Osteocyte (in vitro differentiated cells): Measurements from ENCODE around the gene SLC17A4. TPM values are rescaled to one million over a fixed set of nuclear protein-coding genes. Genes with fewer than 3 reads are reported as not detected.

ENCODE experiments used
- DNase-seq: peaks from one replicate; pipeline ENCODE4 v3.0.0; 2021; ENCODE audit warnings: mixed read lengths; ENCODE audit not compliant: unreplicated experiment; ENCODE audit errors: extremely low spot score
- H3K27ac Mint-ChIP-seq: one replicate; pipeline ENCODE4 v1.8.0; 2021; ENCODE audit warnings: mild to moderate bottlenecking, mixed read lengths; ENCODE audit not compliant: unreplicated experiment
- H3K27me3 Mint-ChIP-seq: one replicate; pipeline ENCODE4 v1.8.0; 2021; ENCODE audit warnings: mixed read lengths; ENCODE audit not compliant: unreplicated experiment
- H3K36me3 Mint-ChIP-seq: one replicate; pipeline ENCODE4 v1.8.0; 2021; ENCODE audit warnings: mixed read lengths; ENCODE audit not compliant: unreplicated experiment
- H3K4me1 Mint-ChIP-seq: one replicate; pipeline ENCODE4 v1.8.0; 2021; ENCODE audit warnings: mixed read lengths; ENCODE audit not compliant: unreplicated experiment
- H3K4me3 Mint-ChIP-seq: one replicate; pipeline ENCODE4 v1.8.0; 2021; ENCODE audit warnings: mild to moderate bottlenecking, moderate library complexity, mixed read lengths; ENCODE audit not compliant: unreplicated experiment
- H3K9me3 Mint-ChIP-seq: one replicate; pipeline ENCODE4 v1.8.0; 2021; ENCODE audit warnings: mixed read lengths; ENCODE audit not compliant: unreplicated experiment
- total RNA-seq: library from RNA; stranded (reverse); gene quantifications from 2 replicates; pipeline ENCODE4 v1.2.1, GENCODE V29; 2021
- TF ChIP-seq, protein P1 (sequence below): fragments of 200-600 bp; sonication (generic); IDR thresholded peaks from 2 replicates; pipeline ENCODE4 v1.5.0; 2021; ENCODE audit warnings: antibody characterized with exemption, mild to moderate bottlenecking, moderate library complexity

Gene SLC17A4
- total RNA-seq, 1 donor from 2014 or later, result not detected

DNA sequence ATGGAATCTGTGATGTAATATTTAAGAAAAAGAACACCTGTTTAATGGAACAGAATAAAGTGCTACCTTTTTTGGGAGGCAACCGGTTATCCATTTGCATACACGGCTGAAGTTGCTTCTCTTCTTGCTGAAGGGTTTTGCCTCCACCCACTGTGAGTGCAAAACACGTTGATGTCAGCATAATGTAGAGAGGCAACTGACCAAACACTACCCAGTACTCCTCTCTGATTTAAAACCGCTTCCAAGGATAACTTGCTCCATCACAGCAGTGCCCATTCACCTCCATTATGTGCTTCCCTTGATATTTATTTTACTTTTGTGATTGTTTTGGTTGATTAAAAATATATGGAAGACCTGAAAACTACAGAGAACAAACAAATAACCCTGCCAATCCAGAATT, 75.9 kb downstream of the SLC17A4 start:
- Mint-ChIP-seq H3K36me3 (no peaks in the 10 kb centered on the region), H3K27me3 (peaks cover 29% of the 10 kb centered on the region), H3K9me3 (no peaks in the 10 kb centered on the region), H3K4me1 (no peaks in the 10 kb centered on the region), H3K27ac (no peak overlapping the region), H3K4me3 (no peak overlapping the region)
- no peak for DNase-seq
- TF ChIP-seq, protein P1, sequence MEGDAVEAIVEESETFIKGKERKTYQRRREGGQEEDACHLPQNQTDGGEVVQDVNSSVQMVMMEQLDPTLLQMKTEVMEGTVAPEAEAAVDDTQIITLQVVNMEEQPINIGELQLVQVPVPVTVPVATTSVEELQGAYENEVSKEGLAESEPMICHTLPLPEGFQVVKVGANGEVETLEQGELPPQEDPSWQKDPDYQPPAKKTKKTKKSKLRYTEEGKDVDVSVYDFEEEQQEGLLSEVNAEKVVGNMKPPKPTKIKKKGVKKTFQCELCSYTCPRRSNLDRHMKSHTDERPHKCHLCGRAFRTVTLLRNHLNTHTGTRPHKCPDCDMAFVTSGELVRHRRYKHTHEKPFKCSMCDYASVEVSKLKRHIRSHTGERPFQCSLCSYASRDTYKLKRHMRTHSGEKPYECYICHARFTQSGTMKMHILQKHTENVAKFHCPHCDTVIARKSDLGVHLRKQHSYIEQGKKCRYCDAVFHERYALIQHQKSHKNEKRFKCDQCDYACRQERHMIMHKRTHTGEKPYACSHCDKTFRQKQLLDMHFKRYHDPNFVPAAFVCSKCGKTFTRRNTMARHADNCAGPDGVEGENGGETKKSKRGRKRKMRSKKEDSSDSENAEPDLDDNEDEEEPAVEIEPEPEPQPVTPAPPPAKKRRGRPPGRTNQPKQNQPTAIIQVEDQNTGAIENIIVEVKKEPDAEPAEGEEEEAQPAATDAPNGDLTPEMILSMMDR, result no peak

Other genes starting within 250 kb of the SLC17A4 start
- gene SCGN, start 102.5 kb upstream of the SLC17A4 start, total RNA-seq, result not detected in 2 replicates
- not detected in 2 replicates for gene SLC17A1, start 77.3 kb downstream of the SLC17A4 start, total RNA-seq
- gene SLC17A3, start 119.5 kb downstream of the SLC17A4 start, total RNA-seq, result not detected in 2 replicates
- gene SLC17A2, start 175.9 kb downstream of the SLC17A4 start, total RNA-seq, result not detected in 2 replicates
- gene TRIM38, start 208.1 kb downstream of the SLC17A4 start, total RNA-seq, result 8.0 and 8.4 TPM in 2 replicates